D721Med (cell line): ENCODE results near the gene ANKK1.
A peak's percentile ranks its signal among the peaks of the same experiment; 100 is the strongest.

Experiments used
- DNase-seq: peaks from one replicate; pipeline ENCODE4 v3.0.0; 2011; ENCODE audit warnings: low spot score; ENCODE audit not compliant: insufficient read length
- FAIRE-seq: peaks from 2 replicates; lab custom pipeline; 2011; peaks lifted over from hg19 to GRCh38; lab: Jason Lieb, UNC
- CTCF ChIP-seq: IDR thresholded peaks from 2 replicates; pipeline ENCODE4 v1.5.1; 2012; ENCODE audit warnings: mild to moderate bottlenecking, control low read depth; ENCODE audit not compliant: insufficient read depth; ENCODE audit errors: missing control alignments

ANKK1 gene

GRCh38 chr11:113377681-113378412, 9.7 kb upstream of the ANKK1 start:
- no peak for DNase-seq
- no peak for FAIRE-seq
- no peak for TF ChIP-seq CTCF

- no peak for FAIRE-seq
- no peak for DNase-seq
- no peak for TF ChIP-seq CTCF
These were observed 8.9 kb upstream of the ANKK1 start for GRCh38 chr11:113378692-113379091.

- DNase-seq (no peak), FAIRE-seq (no peak)
- no peak for TF ChIP-seq CTCF
These were observed 5.5 kb upstream of the ANKK1 start for GRCh38 chr11:113382121-113382520.

DNA sequence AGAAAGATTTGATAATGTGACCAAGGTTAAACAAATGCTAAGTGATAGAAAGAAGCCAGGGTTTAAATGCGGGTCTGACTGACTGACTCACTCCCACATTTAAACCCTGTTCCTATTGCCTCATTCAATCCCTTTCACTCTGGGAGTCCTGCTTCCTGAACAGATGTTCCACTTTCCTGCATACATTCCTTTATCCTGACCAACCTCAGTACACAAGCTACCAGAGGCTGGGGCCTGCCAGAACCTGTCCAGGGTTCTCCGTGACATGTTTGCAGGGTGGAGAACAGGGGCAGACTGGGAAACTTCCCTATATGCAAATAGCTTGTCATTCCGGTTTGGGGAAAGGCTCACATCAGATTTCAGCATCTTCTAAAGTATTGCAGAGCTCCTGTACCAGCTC, 3.0 kb upstream of the ANKK1 start:
- DNase-seq (no peak), FAIRE-seq (no peak)
- no peak for TF ChIP-seq CTCF

- TF ChIP-seq CTCF = no peak
- FAIRE-seq = no peak
- no peak for DNase-seq
These were observed 1.8 kb upstream of the ANKK1 start for GRCh38 chr11:113385749-113386148.

GRCh38 chr11:113386866-113387265, 713 bp upstream of the ANKK1 start:
- no peak for TF ChIP-seq CTCF
- DNase-seq (no peak), FAIRE-seq (no peak)

DNA sequence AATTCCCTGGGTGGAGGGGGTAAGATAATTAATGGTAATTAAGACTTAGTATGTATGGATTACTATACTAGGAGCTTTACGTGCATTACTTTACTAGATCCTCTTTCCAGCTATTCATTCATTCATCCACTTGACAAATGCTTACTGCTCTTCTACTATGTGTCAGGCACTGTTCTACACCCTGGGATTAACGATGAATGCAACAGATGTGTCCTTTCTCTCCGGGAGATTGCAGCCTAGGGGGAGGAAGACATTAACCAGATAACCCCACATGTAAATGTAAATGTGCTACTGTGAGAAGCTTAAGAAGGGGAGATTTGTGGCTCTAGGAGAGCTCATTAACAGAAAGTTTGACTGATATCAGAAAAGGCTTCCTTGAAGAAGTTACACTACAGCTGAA, 1.7 kb downstream of the ANKK1 start:
- DNase-seq (peak; percentile 53), FAIRE-seq (peak; percentile 96)
- TF ChIP-seq CTCF = no peak
